Mucosa of rectum (tissue), 2 donors: ENCODE results near the gene ADGRG3.
A peak's percentile ranks its signal among the peaks of the same experiment; 100 is the strongest.

Experiments used
- H3K27ac ChIP-seq, 2 donors: one replicate each; pipeline ENCODE4 v1.7.0; 2013; ENCODE audit warnings: inconsistent platforms in 2 of 2, low read depth in 2 of 2, low read length in 2 of 2
- H3K27me3 ChIP-seq, 2 donors: one replicate each; pipeline ENCODE4 v1.7.0; 2013; ENCODE audit warnings: low read length in 2 of 2; ENCODE audit not compliant: control insufficient read depth in 2 of 2, insufficient read depth in 2 of 2
- H3K36me3 ChIP-seq, 2 donors: one replicate each; pipeline ENCODE4 v1.7.0; 2013; ENCODE audit warnings: low read length in 2 of 2; ENCODE audit not compliant: control insufficient read depth in 2 of 2, insufficient read depth in 2 of 2
- H3K4me1 ChIP-seq, 2 donors: one replicate each; pipeline ENCODE4 v1.7.0; 2013; ENCODE audit warnings: low read length in 2 of 2, mild to moderate bottlenecking in 1 of 2; ENCODE audit not compliant: control insufficient read depth in 2 of 2, insufficient read depth in 2 of 2
- H3K4me3 ChIP-seq, 2 donors: one replicate each; pipeline ENCODE4 v1.7.0; 2013; ENCODE audit warnings: low read length in 2 of 2
- H3K9ac ChIP-seq, 2 donors: one replicate each; pipeline ENCODE4 v1.7.0; 2013; ENCODE audit warnings: low read length in 2 of 2, low read depth in 1 of 2, mild to moderate bottlenecking in 1 of 2
- H3K9me3 ChIP-seq, 2 donors: one replicate each; pipeline ENCODE4 v1.7.0; 2013; ENCODE audit warnings: low read length in 2 of 2; ENCODE audit not compliant: control insufficient read depth in 2 of 2
- donor health status: healthy.
- donor health status: Normal muscosa, but diverticular disease.

The ADGRG3 gene

GRCh38 chr16:57646388-57647039 lies 21.6 kb upstream of the ADGRG3 start:
- Histone ChIP-seq H3K4me1 (peaks cover 11 to 19% of the 10 kb centered on the region in 2 donors), H3K4me3 (no peak overlapping the region), H3K27ac (no peak overlapping the region)

GRCh38 chr16:57647136-57647875 lies 20.8 kb upstream of the ADGRG3 start:
- Histone ChIP-seq H3K9me3 (no peaks in the 10 kb centered on the region), H3K27me3 (peaks cover 0 to 2% of the 10 kb centered on the region in 2 donors), H3K36me3 (peaks cover 11 to 24% of the 10 kb centered on the region in 2 donors), H3K27ac (peak overlapping the region in 1 of 2 donors; percentile 41), H3K4me1 (peaks cover 11 to 19% of the 10 kb centered on the region in 2 donors), H3K9ac (no peak overlapping the region), H3K4me3 (no peak overlapping the region)

More at GRCh38 chr16:57646388-57647039, 21.6 kb upstream of the ADGRG3 start:
- H3K9ac ChIP-seq = no peak overlapping the region
- H3K9me3 ChIP-seq = no peaks in the 10 kb centered on the region
- H3K36me3 ChIP-seq = peaks cover 11 to 22% of the 10 kb centered on the region in 2 donors
- H3K27me3 ChIP-seq = peaks cover 0 to 2% of the 10 kb centered on the region in 2 donors

GRCh38 chr16:57648125-57648524 lies 20.0 kb upstream of the ADGRG3 start:
- no peak overlapping the region for H3K9ac ChIP-seq
- H3K4me3 ChIP-seq = no peak overlapping the region
- peaks cover 0 to 2% of the 10 kb centered on the region in 2 donors for H3K27me3 ChIP-seq
- no peaks in the 10 kb centered on the region for H3K9me3 ChIP-seq
- H3K4me1 ChIP-seq = peaks cover 10 to 18% of the 10 kb centered on the region in 2 donors
- H3K36me3 ChIP-seq = peaks cover 15 to 24% of the 10 kb centered on the region in 2 donors
- H3K27ac ChIP-seq = peak overlapping the region in 1 of 2 donors; percentile 41

- peaks cover 0 to 2% of the 10 kb centered on the region in 2 donors for H3K27me3 ChIP-seq
- no peak overlapping the region for H3K9ac ChIP-seq
- no peak overlapping the region for H3K4me3 ChIP-seq
- H3K36me3 ChIP-seq = peaks cover 15 to 24% of the 10 kb centered on the region in 2 donors
- peak overlapping the region in 1 of 2 donors; percentile 6 for H3K27ac ChIP-seq
- H3K4me1 ChIP-seq = peaks cover 5 to 13% of the 10 kb centered on the region in 2 donors
- no peaks in the 10 kb centered on the region for H3K9me3 ChIP-seq
These were observed 19.3 kb upstream of the ADGRG3 start for GRCh38 chr16:57648581-57649442.

- Histone ChIP-seq H3K4me1 (peaks cover 0 to 13% of the 10 kb centered on the region in 2 donors), H3K4me3 (no peak overlapping the region), H3K9me3 (no peaks in the 10 kb centered on the region), H3K27ac (no peak overlapping the region), H3K36me3 (peaks cover 11 to 20% of the 10 kb centered on the region in 2 donors), H3K9ac (no peak overlapping the region), H3K27me3 (peaks cover 0 to 2% of the 10 kb centered on the region in 2 donors)
These were observed 18.7 kb upstream of the ADGRG3 start for GRCh38 chr16:57649443-57649751.

GRCh38 chr16:57649846-57650245 lies 18.3 kb upstream of the ADGRG3 start:
- H3K4me1 ChIP-seq = peaks cover 0 to 13% of the 10 kb centered on the region in 2 donors
- no peaks in the 10 kb centered on the region for H3K9me3 ChIP-seq
- peaks cover 7 to 15% of the 10 kb centered on the region in 2 donors for H3K36me3 ChIP-seq
- H3K27me3 ChIP-seq = peaks cover 0 to 2% of the 10 kb centered on the region in 2 donors
- H3K9ac ChIP-seq = no peak overlapping the region
- no peak overlapping the region for H3K4me3 ChIP-seq
- no peak overlapping the region for H3K27ac ChIP-seq

- Histone ChIP-seq H3K27me3 (peaks cover 0 to 5% of the 10 kb centered on the region in 2 donors), H3K9ac (no peak overlapping the region), H3K4me1 (peaks cover 0 to 13% of the 10 kb centered on the region in 2 donors), H3K36me3 (peaks cover 4 to 23% of the 10 kb centered on the region in 2 donors), H3K27ac (no peak overlapping the region), H3K9me3 (no peaks in the 10 kb centered on the region), H3K4me3 (no peak overlapping the region)
These were observed 16.5 kb upstream of the ADGRG3 start for GRCh38 chr16:57651344-57652333.

- Histone ChIP-seq H3K36me3 (peaks cover 4 to 24% of the 10 kb centered on the region in 2 donors), H3K27me3 (peaks cover 0 to 3% of the 10 kb centered on the region in 2 donors), H3K27ac (no peak overlapping the region), H3K9ac (no peak overlapping the region), H3K9me3 (no peaks in the 10 kb centered on the region), H3K4me3 (no peak overlapping the region), H3K4me1 (peaks cover 0 to 8% of the 10 kb centered on the region in 2 donors)
These were observed 15.2 kb upstream of the ADGRG3 start for GRCh38 chr16:57652695-57653471.
